ENCODE measurements around the gene RAP2A.

Gene RAP2A

DNA sequence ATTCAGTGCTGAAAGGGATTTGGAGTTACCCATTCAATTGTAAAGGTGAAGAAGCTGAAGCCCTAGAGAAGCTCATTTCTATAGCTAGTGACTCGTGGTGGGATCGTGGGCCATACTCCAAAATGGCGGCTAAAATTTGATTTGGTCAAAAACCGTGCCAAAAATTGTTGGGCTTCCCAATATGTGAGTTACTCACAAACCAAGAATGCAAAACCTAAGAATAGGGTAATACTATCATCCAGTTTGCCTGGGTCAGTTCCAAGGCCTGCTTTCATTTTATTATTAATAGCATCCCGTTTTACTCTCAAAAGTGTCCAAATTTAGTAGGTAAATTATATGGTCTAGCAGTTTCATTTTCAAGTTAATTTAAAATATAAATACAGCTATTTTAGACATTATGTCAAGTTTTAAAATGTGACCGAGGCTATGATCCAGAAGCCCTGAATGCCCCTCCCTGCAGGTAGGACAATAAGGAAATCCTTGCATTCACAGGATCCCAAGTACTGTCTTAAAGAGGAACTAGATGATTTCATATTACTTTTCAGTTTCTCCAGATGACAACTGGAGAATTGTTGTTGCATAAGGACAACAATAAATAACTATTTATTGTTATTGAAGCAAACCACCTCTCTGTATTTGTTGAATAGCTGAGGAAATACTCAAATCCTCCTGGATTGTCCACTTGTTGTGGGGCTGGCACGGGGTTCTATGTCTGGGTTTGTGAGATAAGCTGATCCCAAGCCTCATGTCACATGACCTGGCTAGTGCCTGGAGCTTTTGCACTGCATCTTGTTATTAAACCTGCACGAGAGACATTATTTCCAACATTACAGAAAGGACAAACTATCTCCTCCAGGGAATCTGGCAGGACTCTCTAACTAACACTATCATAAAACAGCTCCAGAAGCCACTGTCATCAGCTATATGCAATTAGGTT lies 11.6 kb upstream of the RAP2A start:
- in situ Hi-C loops (cut with HindIII; ENCODE audit: low sequenced_read_pairs): no loop called here

DNA sequence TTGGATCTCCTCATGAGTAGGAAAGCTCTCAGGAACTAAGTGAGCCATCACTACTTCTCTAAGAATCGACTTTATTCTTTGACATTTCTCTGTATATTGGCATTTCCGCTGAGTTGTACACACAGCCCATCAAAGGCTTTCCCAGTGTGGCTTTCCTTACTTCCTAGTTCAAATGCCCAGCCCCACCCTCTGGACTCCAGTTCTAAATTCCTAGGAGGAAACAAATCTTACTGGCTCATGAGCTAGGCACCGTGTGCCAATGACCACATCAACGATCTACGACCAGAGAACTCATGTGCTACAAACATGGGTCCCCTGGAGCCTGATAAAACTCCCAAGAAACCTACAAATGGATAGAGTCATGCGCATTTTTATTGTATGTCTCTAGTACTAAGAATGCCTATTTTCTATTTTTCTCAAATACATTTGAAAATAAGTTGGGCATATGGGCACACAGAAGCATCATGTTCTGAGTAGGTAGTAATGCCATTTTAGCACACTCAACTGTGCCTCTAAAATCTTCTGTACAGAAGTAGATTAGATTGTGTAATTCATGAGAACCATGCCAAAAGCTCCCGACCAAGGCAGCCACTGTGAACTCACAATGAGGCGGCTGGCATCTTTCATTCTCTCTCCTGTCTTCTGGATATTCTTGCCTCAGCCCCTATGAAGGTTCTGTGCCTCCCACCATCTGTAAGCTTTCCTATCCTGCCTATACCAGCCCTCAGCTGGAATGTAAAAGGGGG lies 10.5 kb upstream of the RAP2A start:
- in situ Hi-C loops (cut with HindIII; ENCODE audit: low sequenced_read_pairs): no loop called here

DNA sequence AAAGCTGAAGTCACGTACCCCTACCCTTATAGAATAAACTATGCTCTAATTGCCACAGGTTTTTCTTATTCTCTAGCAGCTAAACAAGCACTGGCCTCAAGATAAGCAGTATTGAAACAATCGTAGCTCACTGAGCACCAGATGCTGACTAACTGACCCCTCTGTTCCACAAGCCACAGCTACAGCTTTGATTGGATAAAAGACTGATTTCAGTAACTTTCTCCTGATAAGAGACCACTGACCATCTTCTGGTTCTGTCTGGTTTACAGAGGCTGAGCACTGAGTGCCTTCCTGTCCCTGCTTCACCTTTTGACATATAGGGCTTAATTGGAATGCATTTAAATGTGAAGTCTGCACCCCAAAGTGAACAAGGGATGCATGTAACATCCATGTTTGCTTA lies 8.4 kb upstream of the RAP2A start:
- in situ Hi-C loops (cut with HindIII; ENCODE audit: low sequenced_read_pairs): no loop called here

DNA sequence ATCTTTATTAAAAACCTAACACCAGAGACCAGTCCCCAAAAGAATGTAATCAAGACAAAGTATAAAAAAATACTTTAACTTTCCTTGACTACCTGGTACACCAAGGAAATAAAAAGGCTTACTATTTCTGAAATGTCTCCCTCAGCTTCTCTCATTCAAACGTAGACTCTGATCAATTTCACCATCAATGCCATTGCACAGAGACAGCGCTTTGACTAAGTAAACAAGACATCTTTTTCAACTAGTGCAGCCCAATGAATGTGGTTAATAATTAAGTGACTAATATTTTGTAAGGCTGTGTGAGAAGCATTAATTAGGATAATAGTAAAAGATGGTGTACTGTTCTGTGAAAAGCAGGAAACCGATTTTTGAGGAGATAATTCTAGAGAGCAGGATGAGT lies 7.3 kb upstream of the RAP2A start:
- in situ Hi-C loops (cut with HindIII; ENCODE audit: low sequenced_read_pairs): no loop called here

DNA sequence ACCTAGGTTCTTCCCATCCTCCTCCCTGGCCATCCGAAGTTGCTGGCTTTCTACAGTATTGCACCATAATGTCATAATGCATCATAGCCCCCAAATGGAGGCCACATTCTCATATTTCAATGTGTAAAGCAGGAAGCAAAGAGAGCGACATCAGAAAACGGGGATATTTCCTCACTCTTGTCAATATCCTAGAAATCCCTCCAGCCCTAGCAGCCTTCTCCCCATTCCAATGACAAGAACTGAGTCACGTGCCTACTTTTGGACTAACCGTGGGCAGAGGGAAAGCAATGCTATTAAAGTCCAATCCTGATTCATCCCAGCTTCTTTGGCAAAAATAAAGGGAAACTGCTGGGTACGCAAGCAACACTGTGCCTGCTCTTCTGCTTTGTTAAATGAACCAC lies 4.3 kb upstream of the RAP2A start:
- in situ Hi-C loops (cut with HindIII; ENCODE audit: low sequenced_read_pairs): loop anchor here (5.0 kb wide), 2 partner anchors 77 to 207 kb away; partner anchors contain the start of gene MBNL2

DNA sequence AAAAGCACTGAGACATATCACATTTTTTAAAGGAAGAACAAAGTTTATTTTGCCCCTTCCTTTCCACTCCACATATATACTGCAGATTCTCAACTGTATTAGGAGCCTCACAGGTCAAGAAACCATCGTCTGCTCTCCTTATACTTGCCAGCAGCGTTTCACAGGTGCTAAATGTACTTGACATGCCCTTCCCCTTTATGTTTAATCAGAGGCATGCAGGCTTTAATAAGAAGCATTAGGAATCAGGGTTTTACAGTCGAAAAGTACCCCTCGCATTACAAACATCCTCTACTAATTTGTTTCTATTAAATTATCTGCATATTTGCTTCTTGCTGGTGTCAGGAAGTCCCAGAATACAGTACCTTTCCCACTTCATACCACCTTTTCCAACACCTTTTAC lies 3.7 kb upstream of the RAP2A start:
- in situ Hi-C loops (cut with HindIII; ENCODE audit: low sequenced_read_pairs): loop anchor here (5.0 kb wide), 2 partner anchors 78 to 208 kb away; partner anchors contain the start of gene MBNL2

DNA sequence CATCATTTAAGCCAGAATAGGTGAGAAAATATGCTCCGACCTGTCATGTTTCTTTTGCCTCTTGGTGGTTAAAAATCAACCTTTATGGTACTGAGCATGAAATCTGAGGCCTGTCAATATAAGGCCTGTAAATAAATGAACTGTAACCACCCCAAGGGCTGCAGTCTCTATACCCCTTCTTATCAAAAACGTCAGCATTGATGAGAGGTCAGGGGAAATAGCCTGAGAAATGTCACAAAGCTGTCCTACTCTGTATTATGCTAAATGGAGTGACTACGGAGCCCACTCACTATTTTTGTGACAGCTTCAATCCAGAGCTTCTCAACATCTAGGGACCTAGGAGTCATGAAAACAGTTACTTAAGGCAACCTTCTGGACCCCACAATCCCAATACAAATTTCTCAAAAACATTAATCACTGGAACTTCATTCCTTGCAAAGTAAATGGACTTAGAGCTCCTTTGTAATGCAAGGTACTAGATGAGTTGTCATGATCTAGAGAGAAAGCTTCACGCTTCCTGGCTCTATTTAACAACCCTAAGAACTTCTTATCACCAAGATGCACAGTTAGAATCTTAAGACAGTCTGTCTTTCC lies 2.7 kb upstream of the RAP2A start:
- in situ Hi-C loops (cut with HindIII; ENCODE audit: low sequenced_read_pairs): loop anchor here (5.0 kb wide), 2 partner anchors 79 to 209 kb away; partner anchors contain the start of gene MBNL2

DNA sequence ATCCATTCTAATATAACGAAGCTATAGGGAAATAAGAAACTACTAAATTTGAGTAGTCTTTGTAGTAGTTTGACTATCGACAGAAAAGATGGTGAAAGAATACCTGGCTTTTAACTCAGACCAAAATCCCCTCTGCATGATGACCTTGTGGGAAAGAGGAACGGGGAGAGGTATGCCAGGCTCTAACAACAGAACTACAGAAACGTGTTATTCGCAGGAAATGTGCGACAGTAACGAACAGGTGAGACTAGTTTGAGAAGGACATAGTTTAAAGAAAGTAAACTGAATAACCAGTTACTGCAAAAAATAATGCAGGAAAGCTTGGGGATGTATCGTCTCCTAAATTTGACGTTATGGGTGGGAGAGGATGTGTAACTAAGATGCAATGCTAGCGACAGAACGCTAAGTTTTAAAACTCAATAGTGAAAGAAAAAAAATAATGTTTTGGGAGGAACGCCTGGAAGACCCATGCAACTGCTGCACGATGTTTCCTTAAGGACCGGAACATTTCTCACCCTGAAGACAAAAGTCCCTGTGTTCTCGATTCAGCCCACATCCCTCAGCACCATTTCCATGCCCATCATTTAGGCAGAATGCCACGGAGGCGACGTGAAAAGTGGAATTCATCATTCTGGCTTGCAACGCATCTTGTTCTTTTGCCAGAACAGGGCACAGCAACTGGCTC lies 1.6 kb upstream of the RAP2A start:
- in situ Hi-C loops (cut with HindIII; ENCODE audit: low sequenced_read_pairs): loop anchor here (5.0 kb wide), 2 partner anchors 80 to 210 kb away; partner anchors contain the start of gene MBNL2

DNA sequence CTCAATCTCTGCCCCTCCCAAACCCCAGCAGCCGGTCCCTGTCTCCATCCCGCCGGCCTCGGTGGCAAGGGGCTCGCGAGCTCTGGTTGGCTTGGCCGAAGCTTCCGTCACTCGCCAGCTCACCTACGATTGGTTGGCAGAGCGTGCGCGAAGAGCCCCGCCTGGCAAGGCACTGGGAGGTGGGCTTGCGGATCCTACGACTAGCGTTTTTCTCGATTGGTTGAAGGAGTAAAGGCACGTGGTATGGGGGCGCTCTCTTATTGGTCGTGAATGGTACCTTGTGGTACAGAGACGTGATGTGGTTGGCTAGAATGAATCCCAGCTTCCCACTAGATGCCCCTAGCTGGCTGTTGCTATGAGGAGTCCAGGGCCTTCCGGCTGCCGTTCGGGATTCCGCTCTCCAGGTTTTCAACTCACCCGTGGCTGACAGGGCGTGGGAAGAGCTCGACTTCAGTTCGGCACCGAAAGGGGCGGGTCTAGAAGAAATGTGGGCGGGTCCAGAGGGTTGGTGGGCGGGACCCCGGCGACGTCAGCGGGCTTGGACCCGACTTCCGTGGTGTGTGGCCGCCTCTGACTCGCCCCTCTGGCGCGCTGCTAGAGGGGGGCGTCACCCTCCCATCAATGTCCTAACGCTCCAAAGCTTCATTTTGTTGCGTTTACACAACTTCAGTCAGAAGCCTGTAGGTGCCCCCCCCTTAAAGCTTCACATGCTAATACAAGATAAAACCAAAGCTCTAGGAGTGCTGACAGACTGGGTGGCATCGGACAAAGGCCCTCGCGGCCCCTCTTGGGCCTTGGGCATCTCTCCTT lies 847 bp upstream of the RAP2A start:
- in situ Hi-C loops (cut with HindIII; ENCODE audit: low sequenced_read_pairs): loop anchor here (5.0 kb wide), 2 partner anchors 81 to 211 kb away; partner anchors contain the start of gene MBNL2

DNA sequence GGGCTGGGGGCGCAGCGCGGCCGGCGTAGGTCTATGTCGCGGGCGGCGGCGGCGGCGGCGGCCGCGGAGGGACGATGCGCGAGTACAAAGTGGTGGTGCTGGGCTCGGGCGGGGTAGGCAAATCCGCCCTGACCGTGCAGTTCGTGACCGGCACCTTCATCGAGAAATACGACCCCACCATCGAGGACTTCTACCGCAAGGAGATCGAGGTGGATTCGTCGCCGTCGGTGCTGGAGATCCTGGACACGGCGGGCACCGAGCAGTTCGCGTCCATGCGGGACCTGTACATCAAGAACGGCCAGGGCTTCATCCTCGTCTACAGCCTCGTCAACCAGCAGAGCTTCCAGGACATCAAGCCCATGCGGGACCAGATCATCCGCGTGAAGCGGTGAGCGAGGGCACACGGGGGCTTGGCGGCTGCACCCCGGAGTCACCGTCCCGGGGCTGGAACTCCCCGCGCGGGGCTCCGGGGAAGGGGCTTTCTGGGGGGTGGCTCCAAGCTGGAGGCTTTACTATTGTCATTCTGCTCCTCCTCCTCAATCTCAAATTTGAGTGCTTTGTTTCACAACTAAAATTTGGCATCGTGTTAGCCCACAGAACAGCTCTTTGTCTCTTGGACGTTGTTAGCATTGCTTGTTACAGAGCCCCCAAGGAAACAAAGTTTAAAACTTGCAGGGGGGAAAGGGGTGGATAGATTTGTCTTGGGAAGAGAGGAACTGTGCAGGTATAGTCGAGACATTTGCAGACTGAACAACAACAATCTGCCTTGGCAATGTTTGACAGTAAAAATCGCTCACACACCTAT lies 630 bp downstream of the RAP2A start:
- in situ Hi-C loops (cut with HindIII; ENCODE audit: low sequenced_read_pairs): loop anchor here (5.0 kb wide), 2 partner anchors 82 to 212 kb away; partner anchors contain the start of gene MBNL2

DNA sequence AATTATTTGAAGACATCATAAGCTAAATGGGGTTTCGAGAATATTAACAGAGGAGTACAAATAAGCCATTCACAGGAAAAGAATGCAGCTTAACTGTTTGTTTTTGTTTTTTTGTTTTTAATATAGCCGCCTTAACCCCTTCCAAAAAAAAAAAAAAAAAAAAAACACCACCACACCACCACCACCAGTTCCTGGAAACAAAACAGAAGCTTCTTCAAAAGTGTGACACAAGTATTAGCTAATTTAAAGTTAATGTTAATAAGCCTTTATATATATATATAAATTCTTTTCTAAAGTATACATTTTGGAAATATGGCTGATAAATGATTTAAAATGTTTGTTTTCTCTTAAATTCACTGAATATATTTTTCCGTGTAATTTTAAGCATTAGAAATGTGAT lies 1.4 kb downstream of the RAP2A start:
- in situ Hi-C loops (cut with HindIII; ENCODE audit: low sequenced_read_pairs): no loop called here

DNA sequence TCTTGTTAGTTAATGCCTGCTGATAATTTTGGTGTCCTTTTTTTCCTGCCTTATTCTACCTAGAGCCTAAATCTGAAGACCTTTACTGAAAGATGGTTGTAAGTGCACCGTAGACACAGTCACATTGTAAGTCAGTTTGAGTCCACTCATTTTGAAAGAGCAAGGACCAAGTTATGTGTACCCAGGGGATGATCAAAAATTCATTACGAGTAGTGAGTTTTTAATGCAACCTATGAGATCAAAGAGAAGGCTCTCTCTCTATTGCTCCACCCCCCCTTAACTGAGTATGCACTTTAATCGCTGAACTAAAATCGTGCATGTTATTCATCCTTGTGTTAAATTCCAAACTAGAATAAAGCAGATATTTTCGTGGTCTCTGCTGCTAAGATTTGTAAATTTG lies 1.8 kb downstream of the RAP2A start:
- in situ Hi-C loops (cut with HindIII; ENCODE audit: low sequenced_read_pairs): no loop called here

DNA sequence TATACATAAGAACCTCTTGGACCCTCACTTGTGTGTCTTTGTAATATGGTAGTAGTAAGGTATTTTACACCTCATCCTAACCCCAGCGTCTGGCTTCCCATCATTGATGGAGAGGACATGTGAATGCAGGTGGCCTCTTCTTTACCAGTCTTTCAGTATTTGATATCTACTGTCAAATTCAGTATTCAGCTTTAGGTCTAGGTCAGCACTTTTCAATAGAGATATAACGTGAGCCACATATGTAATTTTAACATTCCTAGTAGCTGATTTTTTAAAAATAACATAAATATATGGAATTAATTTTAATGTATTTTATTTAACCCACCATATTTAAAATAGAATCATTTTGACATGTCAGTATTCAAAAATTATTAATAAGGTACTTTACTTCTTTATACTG lies 2.9 kb downstream of the RAP2A start:
- in situ Hi-C loops (cut with HindIII; ENCODE audit: low sequenced_read_pairs): no loop called here

DNA sequence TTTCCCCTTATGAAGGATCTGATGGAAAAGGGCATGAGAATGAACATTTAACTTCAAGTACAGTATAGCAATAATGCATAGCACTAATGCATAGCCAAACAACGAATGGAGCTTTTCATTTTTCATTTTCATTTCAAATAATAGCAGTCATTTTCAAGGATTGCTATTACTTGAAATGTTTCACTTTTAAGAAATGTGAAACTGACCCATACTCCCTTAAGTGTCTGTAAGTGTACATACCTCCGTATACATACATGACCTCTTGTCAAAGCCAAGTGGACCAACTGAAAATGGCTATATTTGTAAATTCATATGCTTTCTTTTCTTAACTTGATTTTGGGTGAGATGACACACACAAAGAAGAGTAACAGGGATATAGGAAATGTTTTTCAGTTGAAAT lies 3.8 kb downstream of the RAP2A start:
- in situ Hi-C loops (cut with HindIII; ENCODE audit: low sequenced_read_pairs): no loop called here

DNA sequence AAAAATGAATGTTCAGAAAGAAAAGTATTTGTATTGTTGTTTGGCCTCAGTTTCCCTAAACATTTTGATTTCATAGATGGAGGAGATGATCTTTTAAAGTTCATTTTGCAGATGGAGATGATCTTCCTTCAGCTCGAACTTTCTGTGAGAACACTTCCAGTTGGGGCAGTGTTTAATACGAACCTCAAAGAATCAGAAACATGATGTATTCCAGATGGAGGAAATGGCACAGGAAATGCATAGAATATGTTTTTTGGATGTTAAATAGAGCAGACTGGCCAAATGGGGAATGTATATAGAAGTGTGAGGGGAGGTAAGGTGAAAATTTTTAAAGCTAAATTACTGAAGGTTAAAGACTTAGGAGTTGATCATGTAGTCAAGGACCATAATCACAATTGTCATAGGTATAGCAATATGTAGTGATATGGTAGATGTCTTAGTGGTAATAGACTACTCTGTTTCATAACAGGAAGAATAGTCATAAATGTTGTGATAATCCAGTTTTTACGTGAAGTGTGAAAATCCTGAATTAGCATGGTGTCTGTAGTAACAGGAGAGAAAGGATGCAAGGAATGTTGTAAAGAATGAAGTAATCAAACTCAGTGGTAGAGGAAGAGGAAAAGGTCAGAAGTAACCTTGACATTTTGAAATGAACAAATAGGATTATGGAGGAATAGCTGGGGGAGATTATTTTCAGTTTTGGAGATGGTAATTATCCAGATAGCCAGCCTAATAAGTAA lies 5.1 kb downstream of the RAP2A start:
- in situ Hi-C loops (cut with HindIII; ENCODE audit: low sequenced_read_pairs): no loop called here

DNA sequence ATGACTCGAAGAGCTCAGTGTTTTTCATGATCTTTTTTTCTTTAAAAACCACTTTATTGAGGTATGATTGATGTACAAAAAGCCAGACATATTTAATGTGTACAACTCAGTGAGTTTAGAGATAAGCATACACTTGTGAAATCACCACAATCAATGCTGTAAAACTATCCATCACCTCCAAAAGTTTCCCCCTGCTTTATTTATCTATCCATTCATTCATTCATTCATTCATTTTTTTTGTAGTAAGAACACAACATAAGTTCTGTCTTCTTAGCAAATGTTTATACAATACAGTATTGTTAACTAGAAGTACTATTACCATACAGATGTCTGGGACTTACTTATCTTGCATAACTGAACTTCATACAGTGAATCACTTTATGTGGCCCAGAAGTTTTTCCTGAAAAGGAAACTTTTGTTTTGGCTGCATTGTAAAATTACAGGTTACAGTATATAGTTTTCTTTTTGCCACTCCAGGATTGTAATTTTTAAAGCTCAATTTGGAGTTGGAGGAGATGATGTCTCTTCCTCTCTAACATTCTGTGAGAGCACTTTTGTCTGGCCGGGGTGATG lies 6.7 kb downstream of the RAP2A start:
- in situ Hi-C loops (cut with HindIII; ENCODE audit: low sequenced_read_pairs): no loop called here

DNA sequence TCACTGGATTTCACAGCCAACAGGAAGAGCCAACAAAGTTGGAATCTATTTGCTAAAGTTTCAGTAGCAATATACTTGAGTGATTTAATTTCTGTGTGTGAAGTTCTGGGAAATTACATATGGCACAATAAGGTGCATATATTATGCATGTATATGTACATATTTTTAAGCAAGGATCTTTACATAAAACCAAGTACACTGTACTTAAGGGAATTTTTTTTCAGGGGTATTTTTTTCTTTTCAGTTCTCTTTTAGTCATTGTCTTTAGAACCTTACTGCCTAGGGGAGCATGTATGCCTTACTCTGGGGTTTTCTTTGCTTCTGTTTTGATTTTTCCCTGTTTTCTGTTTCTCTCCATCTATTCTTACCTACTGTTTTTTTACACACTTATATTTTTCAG lies 7.4 kb downstream of the RAP2A start:
- in situ Hi-C loops (cut with HindIII; ENCODE audit: low sequenced_read_pairs): no loop called here

Measured in endothelial cell of hepatic sinusoid (primary cell).